ENCODE measurements around the gene SLC2A4RG.

The SLC2A4RG gene

DNA sequence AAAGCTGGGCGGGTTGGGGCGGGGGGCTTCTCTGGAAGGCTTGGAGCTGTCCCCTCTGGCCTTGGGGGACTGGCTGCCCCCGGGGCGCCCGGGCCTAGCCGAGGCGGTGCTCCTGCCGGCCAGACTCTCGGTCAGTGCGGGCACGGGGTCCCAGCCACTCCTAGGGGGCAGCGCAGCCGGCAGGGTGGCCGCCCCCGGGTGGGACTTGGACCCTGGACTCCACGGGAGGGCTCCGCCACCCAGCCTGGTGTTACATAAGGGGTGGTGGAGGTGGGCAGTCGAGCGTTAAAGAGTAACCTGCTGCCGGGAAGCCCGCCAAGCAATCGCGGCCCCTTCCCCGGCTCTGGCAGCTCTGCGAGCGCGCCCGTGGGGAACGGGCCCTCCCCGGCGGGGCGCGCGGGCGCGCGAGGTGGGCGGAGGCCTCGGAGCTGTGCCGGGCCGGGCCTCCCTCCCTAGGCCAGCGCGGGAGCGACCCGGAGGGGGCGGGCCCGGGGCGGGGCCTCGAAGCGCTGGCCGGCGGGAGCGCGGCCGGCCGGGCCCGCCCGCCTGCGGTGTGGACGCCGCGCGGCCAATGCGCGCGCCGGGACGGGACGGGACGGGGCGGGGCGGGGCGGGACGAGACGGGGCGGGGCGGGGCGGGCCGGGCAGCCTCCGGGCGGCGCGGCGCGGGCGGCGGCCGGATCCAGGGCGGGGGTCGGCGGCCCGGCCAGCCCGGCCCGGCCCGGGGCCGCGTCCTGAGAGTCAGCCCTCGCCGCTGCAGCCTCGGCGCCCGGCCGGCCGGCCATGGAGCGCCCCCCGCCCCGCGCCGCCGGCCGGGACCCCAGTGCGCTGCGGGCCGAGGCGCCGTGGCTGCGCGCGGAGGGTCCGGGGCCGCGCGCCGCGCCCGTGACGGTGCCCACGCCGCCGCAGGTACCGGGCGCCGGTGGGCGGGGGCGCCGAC lies at the start of gene SLC2A4RG:
Gene SLC2A4RG, plus strand, starts transcription at position 647 of the 940 bp plus-strand sequence. Its CDS starts 137 bp downstream, at position 784.
- DNase-seq = peak; percentile 78

DNA sequence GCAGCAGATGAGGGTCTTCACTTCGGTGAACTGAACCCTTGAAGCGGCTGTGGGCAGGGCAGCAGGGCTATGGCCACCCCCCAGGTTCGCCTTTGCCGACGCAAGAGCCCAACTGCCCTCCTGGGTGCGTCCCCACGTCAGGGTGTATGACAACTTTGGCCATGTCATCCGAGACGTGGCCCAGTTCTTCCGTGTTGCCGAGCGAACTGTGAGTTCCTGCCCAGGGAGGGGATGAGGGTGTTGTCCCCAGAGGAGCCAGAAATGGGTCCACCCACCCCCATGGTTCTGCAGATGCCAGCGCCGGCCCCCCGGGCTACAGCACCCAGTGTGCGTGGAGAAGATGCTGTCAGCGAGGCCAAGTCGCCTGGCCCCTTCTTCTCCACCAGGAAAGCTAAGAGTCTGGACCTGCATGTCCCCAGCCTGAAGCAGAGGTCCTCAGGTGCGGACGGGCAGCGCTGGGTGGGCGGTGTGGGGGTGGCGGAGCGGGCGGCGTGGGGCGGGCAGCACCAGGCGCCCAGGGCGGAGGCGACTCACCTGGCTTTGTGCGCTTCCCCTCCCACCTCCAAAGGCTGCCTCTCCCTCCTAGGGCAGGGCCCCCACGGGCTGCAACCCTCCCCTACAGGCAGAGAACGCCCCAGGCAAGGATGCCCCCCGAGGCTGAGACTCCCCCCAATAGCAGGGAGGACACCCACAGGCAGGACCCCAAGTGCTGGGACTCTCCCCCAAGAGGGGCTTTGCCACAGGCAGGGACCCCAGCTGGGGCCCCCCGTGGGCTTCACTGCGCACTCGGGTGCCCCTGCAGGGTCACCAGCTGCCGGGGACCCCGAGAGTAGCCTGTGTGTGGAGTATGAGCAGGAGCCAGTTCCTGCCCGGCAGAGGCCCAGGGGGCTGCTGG lies 49.3 kb upstream of the SLC2A4RG start:
- no peak for DNase-seq

GRCh38 chr20:63690898-63691710 lies 48.5 kb upstream of the SLC2A4RG start:
- DNase-seq = no peak

- DNase-seq = no peak
Measured at GRCh38 chr20:63691711-63692435, 47.7 kb upstream of the SLC2A4RG start.

DNA sequence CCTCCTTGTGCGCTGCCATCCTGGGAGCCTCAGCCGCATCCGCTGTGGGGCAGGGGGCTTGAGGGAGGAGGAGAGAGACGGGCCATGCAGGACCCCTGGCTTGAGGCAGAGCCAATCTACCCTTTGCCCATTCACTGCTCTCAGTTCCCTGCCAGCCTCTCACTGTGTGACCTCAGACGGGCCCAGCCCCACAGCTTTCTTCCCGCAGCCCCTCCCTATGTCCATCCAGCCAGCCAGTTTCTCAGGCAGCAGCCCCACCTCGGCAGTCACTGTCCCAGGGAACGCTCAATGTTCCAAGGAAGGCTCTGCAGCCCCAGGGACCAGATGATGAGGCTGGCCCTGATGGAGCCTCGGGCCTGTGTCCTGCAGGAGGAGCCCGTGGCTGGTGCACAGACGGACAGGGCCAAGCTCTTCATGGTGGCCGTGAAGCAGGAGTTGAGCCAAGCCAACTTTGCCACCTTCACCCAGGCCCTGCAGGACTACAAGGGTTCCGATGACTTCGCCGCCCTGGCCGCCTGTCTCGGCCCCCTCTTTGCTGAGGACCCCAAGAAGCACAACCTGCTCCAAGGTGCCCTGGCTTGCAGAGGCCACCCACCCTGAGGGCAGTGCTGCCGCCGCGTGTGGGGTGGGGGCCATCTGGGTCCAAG lies 47.0 kb upstream of the SLC2A4RG start:
- no peak for DNase-seq

DNA sequence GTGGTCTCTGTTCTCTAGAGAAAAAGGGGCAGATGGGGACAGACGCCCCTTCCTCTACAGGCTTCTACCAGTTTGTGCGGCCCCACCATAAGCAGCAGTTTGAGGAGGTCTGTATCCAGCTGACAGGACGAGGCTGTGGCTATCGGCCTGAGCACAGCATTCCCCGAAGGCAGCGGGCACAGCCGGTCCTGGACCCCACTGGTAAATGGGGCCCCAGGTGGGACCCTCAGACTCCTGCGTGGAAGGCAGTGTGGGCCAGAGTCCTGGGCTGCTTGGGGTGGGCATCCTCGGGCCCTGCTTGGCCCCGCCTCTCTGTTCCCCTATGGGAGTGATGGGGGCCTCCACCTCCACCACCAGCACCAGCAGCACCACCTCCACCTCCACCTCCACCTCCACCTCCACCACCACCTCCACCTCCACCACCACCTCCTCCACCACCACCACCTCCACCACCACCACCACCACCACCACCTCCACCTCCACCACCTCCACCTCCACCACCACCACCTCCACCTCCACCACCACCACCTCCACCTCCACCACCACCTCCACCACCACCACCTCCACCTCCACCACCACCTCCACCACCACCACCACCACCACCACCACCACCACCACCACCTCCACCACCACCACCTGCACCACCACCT lies 46.4 kb upstream of the SLC2A4RG start:
- DNase-seq = no peak

GRCh38 chr20:63693733-63694583 lies 45.6 kb upstream of the SLC2A4RG start:
- no peak for DNase-seq

DNA sequence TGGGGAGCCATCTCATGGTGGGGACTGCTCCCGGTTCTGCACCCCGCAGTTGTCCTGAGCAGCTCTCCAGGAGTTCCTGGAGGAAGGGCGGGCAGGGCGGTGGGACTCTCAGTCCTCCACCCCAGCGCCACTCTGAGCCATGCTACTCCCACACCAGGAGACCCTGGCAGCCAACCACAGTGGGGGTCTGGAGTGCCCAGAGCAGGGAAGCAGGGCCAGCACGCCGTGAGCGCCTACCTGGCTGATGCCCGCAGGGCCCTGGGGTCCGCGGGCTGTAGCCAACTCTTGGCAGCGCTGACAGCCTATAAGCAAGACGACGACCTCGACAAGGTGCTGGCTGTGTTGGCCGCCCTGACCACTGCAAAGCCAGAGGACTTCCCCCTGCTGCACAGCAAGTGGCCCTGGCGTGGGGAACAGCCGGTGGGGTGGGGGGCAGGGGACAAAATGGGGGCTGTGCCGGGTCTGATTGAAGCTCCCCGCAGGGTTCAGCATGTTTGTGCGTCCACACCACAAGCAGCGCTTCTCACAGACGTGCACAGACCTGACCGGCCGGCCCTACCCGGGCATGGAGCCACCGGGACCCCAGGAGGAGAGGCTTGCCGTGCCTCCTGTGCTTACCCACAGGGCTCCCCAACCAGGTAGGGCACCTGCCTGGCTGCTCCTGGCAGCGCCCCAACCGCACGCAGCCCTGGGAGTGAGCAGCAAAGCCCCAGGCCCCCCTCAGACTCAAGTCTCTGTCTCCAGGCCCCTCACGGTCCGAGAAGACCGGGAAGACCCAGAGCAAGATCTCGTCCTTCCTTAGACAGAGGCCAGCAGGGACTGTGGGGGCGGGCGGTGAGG lies 44.8 kb upstream of the SLC2A4RG start:
- no peak for DNase-seq

DNA sequence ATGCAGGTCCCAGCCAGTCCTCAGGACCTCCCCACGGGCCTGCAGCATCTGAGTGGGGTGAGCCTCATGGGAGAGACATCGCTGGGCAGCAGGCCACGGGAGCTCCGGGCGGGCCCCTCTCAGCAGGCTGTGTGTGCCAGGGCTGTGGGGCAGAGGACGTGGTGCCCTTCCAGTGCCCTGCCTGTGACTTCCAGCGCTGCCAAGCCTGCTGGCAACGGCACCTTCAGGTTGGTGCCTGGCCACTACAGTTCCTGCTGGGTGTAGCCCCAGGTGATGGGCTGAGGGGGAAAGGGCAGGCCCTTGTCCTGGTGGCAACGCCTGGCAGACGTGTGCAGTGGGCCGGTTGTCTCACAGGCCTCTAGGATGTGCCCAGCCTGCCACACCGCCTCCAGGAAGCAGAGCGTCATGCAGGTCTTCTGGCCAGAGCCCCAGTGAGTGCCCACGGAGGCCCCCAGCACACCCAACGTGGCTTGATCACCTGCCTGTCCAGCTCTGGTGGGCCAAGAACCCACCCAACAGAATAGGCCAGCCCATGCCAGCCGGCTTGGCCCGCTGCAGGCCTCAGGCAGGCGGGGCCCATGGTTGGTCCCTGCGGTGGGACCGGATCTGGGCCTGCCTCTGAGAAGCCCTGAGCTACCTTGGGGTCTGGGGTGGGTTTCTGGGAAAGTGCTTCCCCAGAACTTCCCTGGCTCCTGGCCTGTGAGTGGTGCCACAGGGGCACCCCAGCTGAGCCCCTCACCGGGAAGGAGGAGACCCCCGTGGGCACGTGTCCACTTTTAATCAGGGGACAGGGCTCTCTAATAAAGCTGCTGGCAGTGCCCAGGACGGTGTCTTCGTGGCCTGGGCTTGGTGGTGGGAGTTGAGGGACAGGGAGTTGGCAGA lies 43.9 kb upstream of the SLC2A4RG start:
- no peak for DNase-seq

GRCh38 chr20:63696306-63696627 lies 43.3 kb upstream of the SLC2A4RG start:
- peak; percentile 45 for DNase-seq

DNA sequence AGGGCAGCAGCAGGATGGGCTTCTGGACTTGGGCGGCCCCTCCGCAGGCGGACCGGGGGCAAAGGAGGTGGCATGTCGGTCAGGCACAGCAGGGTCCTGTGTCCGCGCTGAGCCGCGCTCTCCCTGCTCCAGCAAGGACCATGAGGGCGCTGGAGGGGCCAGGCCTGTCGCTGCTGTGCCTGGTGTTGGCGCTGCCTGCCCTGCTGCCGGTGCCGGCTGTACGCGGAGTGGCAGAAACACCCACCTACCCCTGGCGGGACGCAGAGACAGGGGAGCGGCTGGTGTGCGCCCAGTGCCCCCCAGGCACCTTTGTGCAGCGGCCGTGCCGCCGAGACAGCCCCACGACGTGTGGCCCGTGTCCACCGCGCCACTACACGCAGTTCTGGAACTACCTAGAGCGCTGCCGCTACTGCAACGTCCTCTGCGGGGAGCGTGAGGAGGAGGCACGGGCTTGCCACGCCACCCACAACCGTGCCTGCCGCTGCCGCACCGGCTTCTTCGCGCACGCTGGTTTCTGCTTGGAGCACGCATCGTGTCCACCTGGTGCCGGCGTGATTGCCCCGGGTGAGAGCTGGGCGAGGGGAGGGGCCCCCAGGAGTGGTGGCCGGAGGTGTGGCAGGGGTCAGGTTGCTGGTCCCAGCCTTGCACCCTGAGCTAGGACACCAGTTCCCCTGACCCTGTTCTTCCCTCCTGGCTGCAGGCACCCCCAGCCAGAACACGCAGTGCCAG lies 42.8 kb upstream of the SLC2A4RG start, which contains the start of gene TNFRSF6B:
Gene TNFRSF6B, plus strand, starts transcription at position 25 of the 729 bp plus-strand sequence. Its CDS starts 116 bp downstream, at position 141.
- DNase-seq = peak; percentile 53

DNA sequence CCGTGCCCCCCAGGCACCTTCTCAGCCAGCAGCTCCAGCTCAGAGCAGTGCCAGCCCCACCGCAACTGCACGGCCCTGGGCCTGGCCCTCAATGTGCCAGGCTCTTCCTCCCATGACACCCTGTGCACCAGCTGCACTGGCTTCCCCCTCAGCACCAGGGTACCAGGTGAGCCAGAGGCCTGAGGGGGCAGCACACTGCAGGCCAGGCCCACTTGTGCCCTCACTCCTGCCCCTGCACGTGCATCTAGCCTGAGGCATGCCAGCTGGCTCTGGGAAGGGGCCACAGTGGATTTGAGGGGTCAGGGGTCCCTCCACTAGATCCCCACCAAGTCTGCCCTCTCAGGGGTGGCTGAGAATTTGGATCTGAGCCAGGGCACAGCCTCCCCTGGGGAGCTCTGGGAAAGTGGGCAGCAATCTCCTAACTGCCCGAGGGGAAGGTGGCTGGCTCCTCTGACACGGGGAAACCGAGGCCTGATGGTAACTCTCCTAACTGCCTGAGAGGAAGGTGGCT lies 42.2 kb upstream of the SLC2A4RG start:
- no peak for DNase-seq

DNA sequence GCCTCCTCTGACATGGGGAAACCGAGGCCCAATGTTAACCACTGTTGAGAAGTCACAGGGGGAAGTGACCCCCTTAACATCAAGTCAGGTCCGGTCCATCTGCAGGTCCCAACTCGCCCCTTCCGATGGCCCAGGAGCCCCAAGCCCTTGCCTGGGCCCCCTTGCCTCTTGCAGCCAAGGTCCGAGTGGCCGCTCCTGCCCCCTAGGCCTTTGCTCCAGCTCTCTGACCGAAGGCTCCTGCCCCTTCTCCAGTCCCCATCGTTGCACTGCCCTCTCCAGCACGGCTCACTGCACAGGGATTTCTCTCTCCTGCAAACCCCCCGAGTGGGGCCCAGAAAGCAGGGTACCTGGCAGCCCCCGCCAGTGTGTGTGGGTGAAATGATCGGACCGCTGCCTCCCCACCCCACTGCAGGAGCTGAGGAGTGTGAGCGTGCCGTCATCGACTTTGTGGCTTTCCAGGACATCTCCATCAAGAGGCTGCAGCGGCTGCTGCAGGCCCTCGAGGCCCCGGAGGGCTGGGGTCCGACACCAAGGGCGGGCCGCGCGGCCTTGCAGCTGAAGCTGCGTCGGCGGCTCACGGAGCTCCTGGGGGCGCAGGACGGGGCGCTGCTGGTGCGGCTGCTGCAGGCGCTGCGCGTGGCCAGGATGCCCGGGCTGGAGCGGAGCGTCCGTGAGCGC lies 41.6 kb upstream of the SLC2A4RG start:
- DNase-seq = no peak

- DNase-seq = peak; percentile 75
Measured at GRCh38 chr20:63698739-63699465, 40.7 kb upstream of the SLC2A4RG start.

- DNase-seq = no peak
Measured at GRCh38 chr20:63699466-63700198, 39.9 kb upstream of the SLC2A4RG start.

Measured in stimulated activated CD4-positive, alpha-beta T cell treated with anti-CD3 and anti-CD28 coated beads, Interleukin-15, amount 100 ng/mL, for 24 hours (primary cell).